ENCODE measurements around the gene GPER1. TPM values are rescaled to one million over a fixed set of nuclear protein-coding genes. Genes with fewer than 3 reads are reported as not detected.
"Not testable (repeated sequence)": the region's sequence is repeated elsewhere in the genome, so short reads cannot be mapped to it uniquely, and the experiment has no call there.

GPER1 gene
- polyA plus RNA-seq, 1 donor (not counting 4 experiments of a cell fraction or from before 2014, with no cell fraction given) = 0.05 TPM

DNA sequence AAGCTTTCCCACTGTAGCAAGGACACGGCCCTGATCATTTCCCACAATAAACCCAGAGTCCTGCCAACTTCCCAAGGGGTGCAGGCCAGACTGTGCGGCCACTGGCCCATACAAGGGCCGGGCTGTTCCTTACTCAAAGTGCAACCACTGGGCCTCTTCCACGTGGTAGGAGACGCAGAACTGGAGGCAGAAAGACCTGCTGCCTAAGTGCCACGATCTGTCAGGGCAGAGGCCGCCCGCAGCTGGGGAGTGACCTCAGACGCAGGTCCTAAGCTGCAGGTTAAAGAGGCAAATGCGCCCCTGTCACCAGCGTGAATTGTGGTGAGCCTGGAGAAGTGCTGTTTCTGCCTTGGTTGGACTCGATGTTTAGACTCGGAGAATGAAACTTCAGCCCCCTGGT lies 26.2 kb downstream of the GPER1 start:
- peaks cover 26% of the 10 kb centered on the region for H3K79me2 ChIP-seq (ENCODE audit: control insufficient read depth, insufficient read depth, low read length)
- no peak overlapping the region for H3K9ac ChIP-seq (ENCODE audit: control insufficient read depth, extremely low read depth, insufficient read depth, low read length)
- no peak overlapping the region for H3K27ac ChIP-seq (ENCODE audit: control insufficient read depth, insufficient read depth, low read length)
- DNase-seq (ENCODE audit: low read depth, low spot score) = no peak
- no peak overlapping the region for H3K4me2 ChIP-seq (ENCODE audit: control insufficient read depth, extremely low read depth, insufficient read depth, low read depth, low read length)
- dilution Hi-C loops (cut with MboI; ENCODE audit: extremely low pct_ligation_motif_present, low sequenced_read_pairs) = no loop called here
- H3K4me1 ChIP-seq (ENCODE audit: control insufficient read depth, extremely low read depth, insufficient read depth, low read length) = no peaks in the 10 kb centered on the region
- H3K9me1 ChIP-seq (ENCODE audit: control insufficient read depth, extremely low read depth, insufficient read depth, low read length) = no peaks in the 10 kb centered on the region
- H2AFZ ChIP-seq (ENCODE audit: control insufficient read depth, low read length) = no peak overlapping the region
- no peaks in the 10 kb centered on the region for H3K27me3 ChIP-seq (ENCODE audit: control insufficient read depth, extremely low read depth, insufficient read depth, low read length)
- H3K4me3 ChIP-seq (ENCODE audit: control insufficient read depth in 2 of 3, extremely low read depth in 1 of 3, insufficient read depth in 2 of 3, low read depth in 1 of 3, low read length in 3 of 3) = no peak overlapping the region
- FAIRE-seq = no peak
- no peaks in the 10 kb centered on the region for H4K20me1 ChIP-seq (ENCODE audit: control insufficient read depth, extremely low read depth, insufficient read depth, low read length)
- peaks cover 2 to 5% of the 10 kb centered on the region in 2 experiments for H3K36me3 ChIP-seq (ENCODE audit: control insufficient read depth in 2 of 2, extremely low read depth in 1 of 2, insufficient read depth in 2 of 2, low read length in 2 of 2)
- TF ChIP-seq EZH2 (IDR thresholded peaks at IDR 0.05; ENCODE audit: low read length) = no peak
- no peak for TF ChIP-seq CTCF (optimal IDR thresholded peaks at IDR 0.05 in 1 of 3, IDR thresholded peaks at IDR 0.05 in 1 of 3, conservative IDR thresholded peaks at IDR 0.05 in 1 of 3; ENCODE audit: extremely low read depth in 1 of 3, insufficient read depth in 2 of 3, low read length in 3 of 3)
- no peaks in the 10 kb centered on the region for H3K9me3 ChIP-seq (ENCODE audit: control insufficient read depth, low read depth, low read length)

DNA sequence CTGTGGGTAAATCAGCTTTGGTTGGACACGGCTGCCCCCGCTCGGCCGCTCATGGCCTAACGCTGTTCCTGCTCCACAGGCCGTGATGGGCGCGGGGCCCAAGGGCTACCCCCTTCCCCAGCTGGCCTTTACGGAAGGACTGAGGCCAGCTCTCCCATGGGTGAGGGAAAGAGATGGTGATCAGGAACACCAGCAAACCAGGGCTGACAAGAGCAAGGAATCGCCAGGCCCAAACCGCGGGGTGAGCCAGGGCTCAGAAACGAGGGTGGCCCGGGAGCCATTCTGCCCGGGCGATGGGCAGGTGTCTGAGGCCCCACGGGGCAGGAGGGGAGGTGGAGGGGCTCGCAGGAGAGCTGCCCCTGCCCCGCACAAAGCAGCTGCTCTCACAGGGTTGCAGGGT lies 26.6 kb downstream of the GPER1 start:
- FAIRE-seq (no peak), DNase-seq (ENCODE audit: low read depth, low spot score) (no peak)
- dilution Hi-C loops (cut with MboI; ENCODE audit: extremely low pct_ligation_motif_present, low sequenced_read_pairs) = no loop called here
- Histone ChIP-seq H2AFZ (ENCODE audit: control insufficient read depth, low read length) (no peak overlapping the region), H3K9ac (ENCODE audit: control insufficient read depth, extremely low read depth, insufficient read depth, low read length) (no peak overlapping the region), H3K27ac (ENCODE audit: control insufficient read depth, insufficient read depth, low read length) (no peak overlapping the region), H4K20me1 (ENCODE audit: control insufficient read depth, extremely low read depth, insufficient read depth, low read length) (no peaks in the 10 kb centered on the region), H3K4me3 (ENCODE audit: control insufficient read depth in 2 of 3, extremely low read depth in 1 of 3, insufficient read depth in 2 of 3, low read depth in 1 of 3, low read length in 3 of 3) (no peak overlapping the region), H3K27me3 (ENCODE audit: control insufficient read depth, extremely low read depth, insufficient read depth, low read length) (no peaks in the 10 kb centered on the region), H3K9me3 (ENCODE audit: control insufficient read depth, low read depth, low read length) (no peaks in the 10 kb centered on the region), H3K4me2 (ENCODE audit: control insufficient read depth, extremely low read depth, insufficient read depth, low read depth, low read length) (no peak overlapping the region), H3K79me2 (ENCODE audit: control insufficient read depth, insufficient read depth, low read length) (peaks cover 26% of the 10 kb centered on the region), H3K4me1 (ENCODE audit: control insufficient read depth, extremely low read depth, insufficient read depth, low read length) (no peaks in the 10 kb centered on the region), H3K9me1 (ENCODE audit: control insufficient read depth, extremely low read depth, insufficient read depth, low read length) (no peaks in the 10 kb centered on the region), H3K36me3 (ENCODE audit: control insufficient read depth in 2 of 2, extremely low read depth in 1 of 2, insufficient read depth in 2 of 2, low read length in 2 of 2) (peaks cover 0 to 5% of the 10 kb centered on the region in 2 experiments)
- no peak for TF ChIP-seq EZH2 (IDR thresholded peaks at IDR 0.05; ENCODE audit: low read length)
- TF ChIP-seq CTCF (optimal IDR thresholded peaks at IDR 0.05 in 1 of 3, IDR thresholded peaks at IDR 0.05 in 1 of 3, conservative IDR thresholded peaks at IDR 0.05 in 1 of 3; ENCODE audit: extremely low read depth in 1 of 3, insufficient read depth in 2 of 3, low read length in 3 of 3) = no peak

- H3K9me3 ChIP-seq (ENCODE audit: control insufficient read depth, low read depth, low read length); H3K27ac ChIP-seq (ENCODE audit: control insufficient read depth, insufficient read depth, low read length); dilution Hi-C loops (cut with MboI; ENCODE audit: extremely low pct_ligation_motif_present, low sequenced_read_pairs); H2AFZ ChIP-seq (ENCODE audit: control insufficient read depth, low read length); H3K27me3 ChIP-seq (ENCODE audit: control insufficient read depth, extremely low read depth, insufficient read depth, low read length); H3K9me1 ChIP-seq (ENCODE audit: control insufficient read depth, extremely low read depth, insufficient read depth, low read length); H4K20me1 ChIP-seq (ENCODE audit: control insufficient read depth, extremely low read depth, insufficient read depth, low read length); H3K4me1 ChIP-seq (ENCODE audit: control insufficient read depth, extremely low read depth, insufficient read depth, low read length); FAIRE-seq; H3K4me3 ChIP-seq (ENCODE audit: control insufficient read depth in 2 of 3, extremely low read depth in 1 of 3, insufficient read depth in 2 of 3, low read depth in 1 of 3, low read length in 3 of 3); H3K4me2 ChIP-seq (ENCODE audit: control insufficient read depth, extremely low read depth, insufficient read depth, low read depth, low read length); H3K36me3 ChIP-seq (ENCODE audit: control insufficient read depth in 2 of 2, extremely low read depth in 1 of 2, insufficient read depth in 2 of 2, low read length in 2 of 2); H3K9ac ChIP-seq (ENCODE audit: control insufficient read depth, extremely low read depth, insufficient read depth, low read length); DNase-seq (ENCODE audit: low read depth, low spot score): not testable (repeated sequence)
- peaks cover 21% of the 10 kb centered on the region for H3K79me2 ChIP-seq (ENCODE audit: control insufficient read depth, insufficient read depth, low read length)
Observed at GRCh38 chr7:1115171-1116045, 27.5 kb downstream of the GPER1 start.
